Activated CD4-positive, alpha-beta T cell treated with anti-CD3 and anti-CD28 coated beads for 1 hour (primary cell): Measurements from ENCODE around the gene NUMA1.

Experiments
- DNase-seq: peaks from one replicate; pipeline ENCODE4 v3.0.0-alpha.2; 2020

The NUMA1 gene

GRCh38 chr11:72100009-72100408, 19.7 kb upstream of the NUMA1 start:
- no peak for DNase-seq

GRCh38 chr11:72098741-72099140, 18.4 kb upstream of the NUMA1 start:
- no peak for DNase-seq

DNA sequence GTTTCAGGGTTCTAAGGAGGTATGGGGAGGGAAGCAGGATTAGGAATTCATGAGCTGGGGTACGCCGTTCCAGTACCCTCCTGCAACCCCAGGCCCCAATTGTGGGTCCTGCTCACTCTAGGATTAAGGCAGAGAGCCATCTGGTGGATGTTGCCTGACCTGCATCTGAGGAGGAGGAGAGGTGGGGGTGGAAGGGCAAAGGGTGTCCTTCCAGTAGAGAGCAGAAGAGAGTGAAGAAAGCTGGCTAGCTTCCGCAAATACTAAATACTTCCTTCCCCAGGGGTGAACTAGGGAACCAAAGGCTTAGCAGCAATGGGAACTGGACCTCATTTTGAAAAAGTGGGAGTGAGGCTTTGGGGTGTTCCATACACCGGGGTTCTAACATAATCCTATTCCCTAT, 10.9 kb upstream of the NUMA1 start:
- DNase-seq = peak; percentile 57

DNA sequence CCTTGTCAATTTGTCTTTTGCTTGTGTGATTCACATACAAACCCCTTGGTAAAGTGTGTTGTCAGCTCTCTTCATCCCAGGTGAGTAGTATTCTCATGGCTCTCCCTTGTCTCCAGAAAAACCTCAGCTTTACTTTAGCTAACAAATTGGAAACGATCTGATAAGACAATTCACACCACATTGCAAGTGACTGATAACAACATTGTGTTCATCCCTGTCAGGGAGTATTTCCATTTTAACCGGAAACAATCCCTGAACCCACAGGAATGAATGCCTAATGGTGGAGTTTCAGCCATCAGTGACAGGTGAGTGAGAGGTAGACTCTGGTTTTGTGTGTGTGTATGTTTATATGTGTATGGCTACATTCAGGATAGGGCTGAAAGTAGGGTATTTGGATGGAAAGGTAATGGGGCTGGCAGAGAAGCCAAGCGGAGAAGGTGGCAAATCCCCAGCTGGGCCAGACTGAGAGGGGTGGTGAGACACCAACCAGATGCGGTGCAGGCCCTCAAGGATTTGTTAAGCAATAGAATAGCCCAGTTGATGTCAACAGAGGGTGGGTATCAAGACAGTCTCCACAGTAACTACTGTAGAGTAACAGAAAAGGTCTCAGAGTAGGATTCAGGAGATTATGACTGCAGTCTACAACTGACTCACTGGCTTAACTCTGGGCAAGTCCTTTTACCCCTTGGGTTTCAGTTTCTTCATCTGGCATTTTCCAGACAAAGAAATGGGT, 7.9 kb upstream of the NUMA1 start:
- DNase-seq = no peak

GRCh38 chr11:72085621-72086351, 5.4 kb upstream of the NUMA1 start:
- no peak for DNase-seq

DNA sequence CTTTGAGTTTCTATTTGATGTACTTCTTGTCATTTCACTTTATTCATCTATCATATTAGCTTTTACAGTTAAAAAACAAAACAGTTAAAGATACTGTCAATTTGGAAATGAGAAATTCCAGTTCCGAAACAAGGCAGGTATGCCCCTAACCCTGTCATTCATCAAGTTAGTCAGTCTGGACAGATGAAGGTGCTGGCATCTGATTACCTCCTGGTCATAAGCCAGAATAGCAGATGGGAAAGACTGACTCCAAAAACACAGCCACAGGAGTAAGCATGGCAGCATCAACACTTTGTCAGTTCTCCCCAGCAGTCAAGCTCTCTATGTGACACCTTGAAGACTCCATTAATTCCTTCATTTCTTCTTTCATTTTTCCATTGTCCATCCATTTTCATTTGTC, 4.6 kb upstream of the NUMA1 start:
- DNase-seq = no peak

DNA sequence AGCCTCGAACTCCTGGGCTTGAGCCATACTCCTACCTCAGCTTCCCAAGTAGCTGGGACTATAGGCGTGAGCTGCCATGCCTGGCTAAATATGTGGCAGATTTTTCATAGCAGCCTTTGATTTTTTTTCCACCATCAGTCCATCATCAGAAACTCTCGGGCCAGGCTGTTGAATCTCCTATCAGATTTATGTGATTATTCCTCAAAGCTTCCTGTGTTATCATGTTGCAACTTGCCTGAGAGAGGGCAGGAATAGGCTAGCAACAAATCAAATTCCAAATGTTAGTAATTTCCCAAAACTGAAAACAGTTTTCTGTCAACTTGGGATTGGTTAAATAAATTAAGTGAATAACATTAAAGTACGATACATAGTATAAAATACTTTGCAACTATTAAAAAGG, 3.7 kb upstream of the NUMA1 start:
- no peak for DNase-seq

GRCh38 chr11:72083414-72083813, 3.1 kb upstream of the NUMA1 start:
- DNase-seq = no peak

- no peak for DNase-seq
These were observed 1.6 kb upstream of the NUMA1 start for GRCh38 chr11:72081821-72082453.

- DNase-seq = no peak
These were observed 872 bp upstream of the NUMA1 start for GRCh38 chr11:72081184-72081644.

- DNase-seq = no peak
These were observed 470 bp downstream of the NUMA1 start for GRCh38 chr11:72079819-72080325.

DNA sequence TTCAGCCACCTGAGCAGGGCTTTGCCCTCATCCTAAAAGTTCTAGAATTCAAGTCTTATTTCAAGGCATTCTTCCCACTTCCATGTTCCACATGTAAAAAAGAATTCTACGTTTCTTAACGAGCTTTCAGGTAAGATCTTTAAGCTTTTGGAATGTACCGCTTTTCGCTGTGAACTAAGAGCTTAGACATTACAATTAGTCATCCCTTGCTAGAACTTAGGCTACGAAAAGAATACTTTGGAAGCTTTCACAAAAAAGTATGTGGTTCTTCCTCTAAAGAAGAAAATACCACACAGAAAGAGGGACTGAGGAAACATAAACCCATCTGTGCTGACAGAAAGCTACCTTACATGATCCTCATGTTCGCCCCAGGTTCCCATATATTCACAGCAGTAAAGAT, 1.9 kb downstream of the NUMA1 start:
- DNase-seq = no peak

GRCh38 chr11:72075756-72076155, 4.6 kb downstream of the NUMA1 start:
- DNase-seq = no peak

DNA sequence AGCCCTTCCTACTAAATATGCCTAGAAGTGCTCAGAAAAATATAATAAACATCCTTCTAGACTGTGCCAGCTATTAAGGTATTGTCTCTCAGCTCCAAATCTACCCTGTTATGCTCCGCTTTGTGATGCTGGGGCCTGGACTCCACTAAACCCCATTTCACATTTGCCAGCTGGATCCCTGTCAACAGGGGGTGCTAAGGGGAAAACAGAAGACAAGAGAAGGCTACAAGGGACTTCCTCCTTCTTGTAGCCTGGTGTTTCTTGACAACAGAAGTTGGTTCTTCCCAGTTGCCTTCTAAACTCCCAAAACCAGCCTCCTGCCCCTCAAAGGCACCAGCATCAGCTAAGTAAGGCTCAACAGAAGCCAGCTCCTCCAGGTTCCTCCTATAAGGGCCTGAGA, 5.2 kb downstream of the NUMA1 start:
- DNase-seq = no peak

GRCh38 chr11:72072348-72072747, 8.0 kb downstream of the NUMA1 start:
- no peak for DNase-seq

DNA sequence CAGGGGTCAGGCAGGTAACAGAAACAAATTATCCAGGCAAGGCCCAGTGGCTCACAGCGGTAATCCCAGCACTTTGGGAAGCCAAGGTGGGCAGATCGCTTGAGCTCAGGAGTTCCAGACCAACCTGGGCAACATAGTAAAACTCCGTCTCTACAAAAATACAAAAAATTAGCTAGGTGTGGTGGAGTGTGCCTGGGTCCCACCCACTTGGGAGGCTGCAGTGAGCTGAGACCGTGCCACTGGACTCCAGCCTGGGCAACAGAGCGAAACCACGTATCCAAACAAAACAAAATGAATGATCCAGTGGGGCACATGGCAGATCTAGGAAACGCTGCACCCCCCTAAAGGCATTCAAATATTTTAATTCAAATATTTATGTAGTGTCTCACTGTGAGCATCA, 9.9 kb downstream of the NUMA1 start:
- DNase-seq = no peak

DNA sequence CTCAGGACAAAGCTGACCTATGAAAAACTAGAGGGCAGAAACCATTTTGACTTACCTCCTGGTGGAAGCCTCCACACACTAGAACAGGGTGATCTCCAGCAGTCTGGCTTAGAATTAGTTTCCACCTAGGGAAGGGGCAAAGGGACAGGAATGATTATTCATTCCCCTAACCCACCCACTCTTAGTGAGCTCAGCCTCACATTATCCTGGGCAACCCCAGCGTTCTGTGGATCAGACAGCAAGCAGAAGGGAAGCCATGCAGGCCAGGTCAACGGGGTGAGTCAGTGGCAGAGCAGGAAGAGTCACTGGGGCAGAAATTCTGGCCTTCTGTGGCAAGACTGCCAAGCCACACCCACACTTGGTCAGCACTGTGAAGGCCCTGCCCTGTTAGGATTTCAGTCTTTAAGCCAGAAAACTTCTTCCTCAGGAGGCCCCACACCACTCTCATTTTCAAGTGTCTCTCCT, 10.5 kb downstream of the NUMA1 start:
- DNase-seq = no peak

- no peak for DNase-seq
These were observed 11.1 kb downstream of the NUMA1 start for GRCh38 chr11:72069200-72069599.

DNA sequence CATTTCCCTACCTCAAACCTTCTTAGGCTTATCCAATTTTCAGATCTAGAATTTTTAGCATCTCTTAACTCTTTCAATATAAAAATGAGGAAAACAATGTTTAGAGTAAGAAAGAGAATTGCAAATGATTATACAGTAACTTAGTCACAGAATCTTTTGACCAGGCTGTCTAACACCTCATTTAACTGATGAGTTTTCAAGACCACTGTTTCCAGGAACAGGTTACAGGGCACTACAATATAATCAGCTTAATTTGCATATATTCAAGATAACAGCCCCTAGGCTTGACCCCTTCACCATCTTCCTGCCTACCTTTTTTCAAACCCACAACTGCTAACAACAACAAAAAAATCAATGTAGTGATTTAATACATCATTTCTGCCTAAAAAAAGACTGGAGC, 12.7 kb downstream of the NUMA1 start:
- no peak for DNase-seq

GRCh38 chr11:72067266-72067665, 13.1 kb downstream of the NUMA1 start:
- DNase-seq = no peak

GRCh38 chr11:72066855-72067254, 13.5 kb downstream of the NUMA1 start:
- DNase-seq = no peak

DNA sequence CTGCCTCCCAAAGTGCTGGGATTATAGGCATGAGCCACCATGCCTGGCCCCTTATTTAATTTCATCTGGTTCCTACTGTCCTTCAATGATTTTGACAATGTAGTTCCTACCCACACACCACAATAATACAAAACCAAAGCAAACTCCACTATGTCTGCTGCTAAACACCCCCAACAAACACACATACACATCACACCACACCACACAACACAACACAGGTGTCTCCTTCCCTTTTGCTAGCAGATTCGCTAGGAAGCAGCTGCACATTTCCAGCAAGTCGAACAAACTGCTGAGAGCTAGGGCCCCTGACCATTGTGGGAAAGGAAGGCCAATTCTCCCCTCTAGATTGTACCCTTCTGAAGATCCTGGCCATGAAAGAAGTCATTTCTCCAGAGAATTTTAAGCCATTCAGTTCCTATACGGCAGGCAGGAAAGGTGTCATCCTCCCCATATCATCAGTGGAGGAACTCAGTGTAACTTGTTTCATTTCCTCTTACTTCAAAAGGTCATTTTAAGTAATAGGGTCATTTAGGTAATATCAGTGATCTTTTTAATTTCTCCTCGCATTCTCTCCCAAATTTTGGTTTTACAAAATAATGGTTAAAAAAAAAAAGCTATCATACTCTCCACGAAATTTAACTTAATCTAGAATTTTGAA, 18.5 kb downstream of the NUMA1 start:
- DNase-seq = no peak

DNA sequence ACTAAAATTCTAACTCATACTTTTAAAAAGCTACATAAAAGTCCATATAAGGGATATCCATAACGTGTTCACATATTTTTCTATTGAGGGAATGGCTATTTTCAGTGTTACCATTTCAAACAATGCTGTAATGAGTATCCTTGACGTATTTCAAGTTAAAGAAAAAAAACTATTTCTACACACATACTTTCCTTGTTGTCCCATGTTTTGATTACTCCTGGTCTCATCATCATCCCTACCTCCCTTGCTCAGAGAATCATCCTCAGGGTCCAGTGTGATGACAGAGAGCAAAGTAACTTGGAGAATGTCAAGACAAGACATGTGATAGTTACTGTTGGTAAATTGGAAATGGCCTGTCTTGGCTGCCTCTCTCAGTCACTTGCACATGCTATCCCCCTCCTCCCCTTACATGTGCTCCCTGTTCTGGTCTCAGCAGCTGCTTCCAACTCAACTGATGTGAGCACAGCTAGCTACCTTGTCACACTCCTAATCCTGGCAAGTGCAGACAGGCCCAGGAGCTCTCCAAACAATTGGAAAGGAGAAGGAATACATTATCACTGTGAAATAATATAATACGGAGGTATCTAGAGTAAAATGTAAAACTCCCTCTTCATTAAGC, 21.8 kb downstream of the NUMA1 start:
- DNase-seq = no peak
